IMR-90 (cell line): ENCODE measurements around the gene PAX5.

ENCODE experiments used
- CEBPB ChIP-seq: IDR thresholded peaks from 2 replicates; pipeline ENCODE4 v1.6.1; 2012; ENCODE audit warnings: low read depth, low read length, improper control_type of control experiment
- CTCF ChIP-seq: conservative IDR thresholded peaks from 2 replicates; pipeline ENCODE4 v1.5.1; 2012; ENCODE audit warnings: mild to moderate bottlenecking, low read depth, low read length, improper control_type of control experiment
- MAFK ChIP-seq: IDR thresholded peaks from 2 replicates; pipeline ENCODE4 v1.6.1; 2012; ENCODE audit warnings: low read depth, low read length, improper control_type of control experiment
- MXI1 ChIP-seq: IDR thresholded peaks from 2 replicates; pipeline ENCODE4 v1.6.1; 2012; ENCODE audit warnings: low read depth, mild to moderate bottlenecking, low read length, moderate library complexity, borderline replicate concordance
- POLR2A ChIP-seq: IDR thresholded peaks from 2 replicates; pipeline ENCODE4 v1.6.1; 2012; ENCODE audit warnings: mild to moderate bottlenecking, low read depth, low read length
- RFX5 ChIP-seq: IDR thresholded peaks from 2 replicates; pipeline ENCODE4 v1.8.0; 2012; ENCODE audit warnings: low read depth, mild to moderate bottlenecking, low read length, moderate library complexity
- SMC3 ChIP-seq: fragments of 150-350 bp; IDR thresholded peaks from 2 replicates; pipeline ENCODE4 v1.6.1; 2016; ENCODE audit warnings: low read depth, mild to moderate bottlenecking, antibody characterized with exemption, low read length, moderate library complexity
- USF2 ChIP-seq: fragments of 150-350 bp; IDR thresholded peaks from 2 replicates; pipeline ENCODE4 v1.6.1; 2017; ENCODE audit warnings: mild to moderate bottlenecking, antibody characterized with exemption, low read length, low read depth

- TF ChIP-seq MXI1 (no peak), POLR2A (no peak), CTCF (no peak), USF2 (no peak), CEBPB (no peak), MAFK (no peak), SMC3 (no peak), RFX5 (no peak)
Measured at GRCh38 chr9:37066139-37066725, 32.2 kb upstream of the PAX5 start.
